Islet of Langerhans (tissue), 1 donor: ENCODE data around the gene RHBDF1.

Source experiments
- FAIRE-seq: peaks from one replicate; lab custom pipeline; 2011; peaks lifted over from hg19 to GRCh38; lab: Jason Lieb, UNC

The RHBDF1 gene

DNA sequence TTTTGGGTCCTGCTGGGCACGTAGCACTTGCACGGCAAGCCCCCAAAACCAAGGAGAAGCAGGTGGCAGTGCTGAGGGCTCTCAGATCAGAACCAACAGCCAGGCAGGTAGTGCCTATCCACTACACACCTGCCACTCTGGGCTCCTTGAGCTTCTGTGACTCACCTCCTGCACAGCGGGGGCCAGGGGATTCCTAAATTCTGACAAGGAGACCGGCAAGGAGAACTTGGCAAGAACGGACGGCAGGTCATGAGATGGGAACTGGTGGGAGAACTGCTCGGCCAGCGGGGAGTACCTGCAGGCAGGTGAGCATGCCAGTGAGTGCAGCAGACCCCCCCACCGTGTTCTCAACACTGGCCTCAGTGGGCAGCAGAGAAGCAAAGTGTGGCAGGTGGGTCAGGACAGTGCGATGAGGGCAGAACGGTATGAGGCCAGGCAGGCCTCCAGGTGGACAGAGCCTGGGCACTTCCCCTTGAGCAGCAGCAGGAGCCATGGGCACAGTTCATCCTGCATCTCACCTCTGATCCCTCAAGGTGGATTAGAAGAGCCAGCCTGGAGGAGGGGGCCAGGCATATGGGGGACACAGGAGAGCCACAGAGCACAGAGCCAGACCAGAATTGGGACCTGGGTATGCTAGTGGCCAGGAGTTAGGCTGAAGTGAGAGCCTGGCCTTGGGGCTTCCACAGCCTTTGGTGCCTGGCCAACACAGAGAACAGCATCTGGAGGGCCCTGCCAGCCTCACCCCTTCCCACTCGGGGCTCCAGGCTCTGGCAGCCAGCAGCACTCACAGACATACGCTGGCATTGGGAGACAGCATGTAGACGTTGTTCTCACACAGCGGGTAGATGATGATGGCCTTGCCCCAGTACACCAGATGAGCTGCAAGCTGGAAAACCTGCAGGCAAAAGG is 20.3 kb upstream of the RHBDF1 start:
- FAIRE-seq = no peak

DNA sequence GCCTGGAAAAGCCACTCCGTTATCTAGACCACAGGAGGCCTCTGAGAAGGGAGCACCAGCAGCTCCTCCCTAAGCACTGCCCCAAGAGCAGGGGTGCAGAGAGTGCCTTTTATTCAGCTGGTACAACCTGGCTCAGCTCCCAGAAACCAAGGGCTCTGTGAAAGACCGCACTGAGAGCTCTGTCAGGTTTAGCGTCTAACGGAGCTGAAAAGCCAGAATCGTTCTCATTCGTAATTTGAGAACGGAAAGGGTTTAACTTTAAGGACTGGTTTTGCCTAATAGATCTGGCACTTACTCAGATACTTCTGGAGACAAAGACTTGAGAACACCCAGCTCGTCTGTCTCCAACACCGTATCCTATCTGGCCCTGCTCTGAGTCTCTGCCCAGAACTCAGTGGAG is 19.1 kb upstream of the RHBDF1 start:
- FAIRE-seq = no peak

DNA sequence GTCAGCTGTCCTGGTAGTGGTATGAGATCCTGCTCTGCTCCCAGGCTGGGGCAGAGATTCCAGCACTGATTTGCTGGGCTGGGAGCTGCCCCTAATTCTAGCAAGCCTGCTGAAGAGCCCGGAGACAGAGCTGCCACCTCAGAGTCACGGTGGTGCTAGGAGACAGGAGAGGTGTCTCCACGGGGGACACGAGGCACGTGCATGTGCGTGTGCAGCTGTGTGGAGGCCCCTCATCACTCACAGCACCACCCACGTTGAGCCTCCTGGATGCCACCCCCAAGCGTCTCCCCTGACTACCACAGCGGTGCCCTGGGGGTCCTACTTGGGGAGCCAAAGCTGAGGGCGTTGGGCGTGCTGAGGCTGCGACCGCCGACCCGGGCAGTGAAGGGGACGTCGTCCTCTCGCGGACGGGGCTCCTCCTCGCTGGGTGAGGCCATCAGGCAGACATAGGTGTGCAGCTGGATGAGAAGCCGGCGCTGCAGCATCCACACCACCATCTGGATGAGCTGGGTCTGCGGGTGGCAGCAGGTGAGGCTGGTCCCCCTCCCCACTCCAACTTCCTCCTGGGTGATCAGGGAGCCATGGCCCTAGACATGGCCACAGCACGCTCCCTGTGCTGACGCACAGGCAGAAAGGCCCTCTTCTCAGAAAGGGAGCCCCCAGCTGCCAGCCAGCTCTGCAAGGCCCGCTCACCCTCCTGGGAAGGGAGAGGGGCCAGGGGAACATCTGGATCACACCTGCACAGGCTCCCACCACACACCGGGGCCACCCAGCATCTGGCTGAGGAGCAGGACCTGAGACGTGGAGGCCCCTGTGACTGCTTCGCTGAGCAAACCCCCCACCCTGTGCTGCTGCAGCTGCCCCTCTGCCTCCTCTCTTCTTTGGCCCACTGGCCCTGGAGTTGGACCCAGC is 17.2 kb upstream of the RHBDF1 start:
- FAIRE-seq = no peak

DNA sequence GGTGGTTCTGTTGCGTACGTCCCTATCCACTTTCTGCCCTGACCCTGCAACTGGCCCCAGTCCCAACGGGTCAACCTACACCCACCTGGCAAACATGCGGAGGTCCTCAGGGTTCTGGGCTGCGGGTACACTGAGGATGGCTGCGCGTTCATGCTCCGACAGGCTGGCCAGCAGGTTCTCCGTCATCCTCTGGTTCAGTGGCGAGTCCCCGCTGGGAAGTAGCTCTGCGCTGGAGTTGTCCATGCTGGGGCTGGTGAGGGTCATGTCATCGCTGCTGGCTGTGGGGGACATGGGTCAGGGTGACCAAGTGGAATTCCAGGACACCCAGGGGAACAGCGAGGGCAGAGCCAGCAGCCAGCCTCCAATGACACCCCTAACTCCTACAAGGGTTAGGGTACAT is 16.2 kb upstream of the RHBDF1 start:
- FAIRE-seq = no peak

DNA sequence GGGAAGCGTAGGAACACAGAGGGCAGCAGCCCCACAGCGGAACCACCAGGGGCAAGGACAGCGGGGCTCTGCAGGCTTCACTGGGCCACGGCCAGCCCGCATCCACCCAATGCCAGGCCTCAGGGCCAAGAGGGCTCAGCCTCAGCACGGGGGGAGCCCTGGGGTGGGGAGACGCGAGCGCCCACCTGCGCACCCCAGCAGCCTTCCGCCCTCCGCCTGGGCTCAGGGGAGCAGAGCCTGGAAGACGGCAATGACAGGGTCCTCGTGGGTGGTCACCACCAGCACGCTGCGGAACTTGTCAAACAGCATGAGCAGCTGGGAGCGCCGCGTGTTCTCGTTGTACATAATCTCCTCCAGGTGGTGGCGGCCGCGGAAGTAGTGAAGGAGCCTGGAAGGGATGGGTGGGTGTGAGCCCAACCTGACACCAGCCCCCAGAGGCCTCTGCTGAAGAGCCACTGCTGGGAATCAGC is 14.1 kb upstream of the RHBDF1 start:
- no peak for FAIRE-seq

DNA sequence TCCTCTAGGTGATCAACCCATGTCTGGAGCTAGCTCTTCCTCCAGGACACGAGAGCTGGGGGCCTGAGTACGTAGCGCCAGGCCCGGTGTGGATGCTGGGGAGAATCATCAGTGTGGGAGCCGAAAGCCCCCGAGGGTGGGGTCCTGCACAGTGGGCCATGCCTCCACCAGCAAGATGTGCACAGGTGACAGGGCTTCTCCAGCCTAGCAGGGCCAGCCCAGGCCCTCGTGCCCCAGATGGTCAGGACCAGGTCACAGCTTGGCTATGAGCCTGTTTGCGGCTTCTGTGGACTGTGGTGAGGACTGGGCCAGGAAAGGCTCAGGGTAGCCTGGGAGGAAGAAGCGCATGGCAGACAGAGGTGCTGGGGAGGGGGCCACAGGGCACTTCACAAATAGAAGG is 13.4 kb upstream of the RHBDF1 start:
- FAIRE-seq = no peak

DNA sequence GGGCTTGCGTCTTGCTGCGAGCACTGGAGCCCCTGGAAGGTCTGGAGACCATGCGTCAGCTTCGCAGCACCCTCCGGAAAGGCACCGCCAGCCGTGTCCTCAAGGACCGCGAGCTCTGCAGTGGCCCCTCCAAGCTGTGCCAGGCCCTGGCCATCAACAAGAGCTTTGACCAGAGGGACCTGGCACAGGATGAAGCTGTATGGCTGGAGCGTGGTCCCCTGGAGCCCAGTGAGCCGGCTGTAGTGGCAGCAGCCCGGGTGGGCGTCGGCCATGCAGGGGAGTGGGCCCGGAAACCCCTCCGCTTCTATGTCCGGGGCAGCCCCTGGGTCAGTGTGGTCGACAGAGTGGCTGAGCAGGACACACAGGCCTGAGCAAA is 13.0 kb upstream of the RHBDF1 start:
- no peak for FAIRE-seq

DNA sequence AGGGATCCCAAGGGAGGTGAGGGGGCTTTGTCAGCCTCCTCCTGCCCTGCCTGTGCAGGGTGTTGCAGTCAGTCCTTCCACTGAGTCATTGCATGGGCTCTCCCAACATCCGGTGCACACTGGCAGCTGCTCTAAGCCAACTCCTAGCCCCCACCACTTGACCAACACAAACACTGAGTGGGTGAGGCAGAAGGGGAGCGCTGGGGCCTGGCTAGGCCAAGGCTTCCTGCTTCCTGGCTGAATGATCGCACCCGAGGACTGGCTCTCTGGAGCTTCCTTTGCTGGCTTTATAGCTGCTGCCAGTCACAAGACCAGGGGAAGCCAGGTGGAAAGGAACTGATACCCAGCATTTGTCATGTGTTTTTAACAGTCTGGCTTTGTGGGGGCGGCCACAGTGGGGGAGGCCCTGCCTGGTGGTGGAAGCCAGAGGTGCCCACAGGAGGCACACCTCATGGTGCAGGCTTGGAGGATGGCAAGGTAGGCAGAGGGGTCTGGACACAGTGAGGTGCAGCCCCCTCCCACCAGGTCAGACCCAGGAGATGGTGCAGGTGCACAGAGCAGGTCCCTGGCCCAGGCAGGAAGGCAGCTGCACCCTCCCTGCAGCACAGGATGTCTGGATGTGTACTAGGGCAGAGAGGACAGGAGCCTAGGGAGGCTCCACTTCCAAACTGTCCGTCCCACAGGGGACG is 12.4 kb upstream of the RHBDF1 start:
- FAIRE-seq = no peak

DNA sequence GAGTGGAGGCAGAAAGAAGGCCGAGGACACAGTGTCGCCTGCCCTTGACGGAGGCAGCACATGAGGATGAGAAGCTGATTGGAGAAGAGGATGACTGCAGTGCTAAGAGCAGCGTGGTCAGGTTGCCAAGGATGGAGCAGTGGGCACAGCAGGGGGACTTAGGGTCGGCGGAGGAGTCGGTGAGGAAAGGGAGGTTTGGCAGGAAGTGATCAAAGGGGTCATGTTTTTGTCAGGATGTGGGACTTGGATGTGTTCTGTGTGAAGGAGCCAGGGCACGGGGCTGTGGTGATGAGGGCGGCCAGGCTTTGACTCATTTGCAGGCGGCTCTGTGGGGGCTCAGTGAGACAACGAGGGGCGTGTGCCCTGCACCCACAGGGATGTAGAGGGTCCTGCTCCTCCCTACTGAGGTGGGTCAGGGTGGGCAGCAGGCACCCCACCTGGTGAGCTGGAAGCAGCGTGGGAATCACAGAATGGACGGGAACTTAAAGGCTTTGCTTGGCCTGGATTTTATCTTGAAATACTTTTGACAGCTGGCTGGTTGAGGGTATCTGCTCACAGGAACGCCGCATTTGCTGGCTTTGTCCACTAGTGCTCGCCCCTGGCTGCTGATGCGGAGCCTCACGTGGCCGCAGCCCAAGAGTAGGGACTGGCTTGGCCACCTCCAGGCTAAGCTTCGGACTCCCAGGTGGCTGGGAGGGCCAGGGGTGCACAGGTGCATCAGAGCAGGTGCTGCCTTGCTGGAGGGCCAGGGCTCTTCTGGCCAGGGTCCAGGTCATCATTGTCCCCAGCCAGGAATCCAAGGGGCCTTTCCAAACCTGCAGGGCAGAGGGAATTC is 11.6 kb upstream of the RHBDF1 start:
- no peak for FAIRE-seq

DNA sequence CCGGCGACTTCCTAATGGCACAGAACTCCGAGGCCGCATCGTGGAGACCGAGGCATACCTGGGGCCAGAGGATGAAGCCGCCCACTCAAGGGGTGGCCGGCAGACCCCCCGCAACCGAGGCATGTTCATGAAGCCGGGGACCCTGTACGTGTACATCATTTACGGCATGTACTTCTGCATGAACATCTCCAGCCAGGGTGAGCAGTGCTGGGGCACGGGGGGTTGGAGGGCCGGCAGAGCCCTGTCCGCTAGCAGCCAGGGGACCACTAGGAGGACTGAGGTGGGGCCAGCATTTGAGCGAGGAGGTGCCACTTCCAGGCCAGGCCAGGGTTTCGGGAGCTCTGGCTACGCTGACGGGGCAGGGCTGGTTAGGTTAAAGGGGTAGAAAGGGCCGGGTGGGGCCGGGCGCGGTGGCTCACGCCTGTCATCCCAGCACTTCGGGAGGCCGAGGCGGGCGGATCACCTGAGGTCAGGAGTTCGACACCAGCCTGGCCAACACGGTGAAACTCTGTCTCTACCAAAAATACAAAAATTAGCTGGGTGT is 10.7 kb upstream of the RHBDF1 start:
- no peak for FAIRE-seq

DNA sequence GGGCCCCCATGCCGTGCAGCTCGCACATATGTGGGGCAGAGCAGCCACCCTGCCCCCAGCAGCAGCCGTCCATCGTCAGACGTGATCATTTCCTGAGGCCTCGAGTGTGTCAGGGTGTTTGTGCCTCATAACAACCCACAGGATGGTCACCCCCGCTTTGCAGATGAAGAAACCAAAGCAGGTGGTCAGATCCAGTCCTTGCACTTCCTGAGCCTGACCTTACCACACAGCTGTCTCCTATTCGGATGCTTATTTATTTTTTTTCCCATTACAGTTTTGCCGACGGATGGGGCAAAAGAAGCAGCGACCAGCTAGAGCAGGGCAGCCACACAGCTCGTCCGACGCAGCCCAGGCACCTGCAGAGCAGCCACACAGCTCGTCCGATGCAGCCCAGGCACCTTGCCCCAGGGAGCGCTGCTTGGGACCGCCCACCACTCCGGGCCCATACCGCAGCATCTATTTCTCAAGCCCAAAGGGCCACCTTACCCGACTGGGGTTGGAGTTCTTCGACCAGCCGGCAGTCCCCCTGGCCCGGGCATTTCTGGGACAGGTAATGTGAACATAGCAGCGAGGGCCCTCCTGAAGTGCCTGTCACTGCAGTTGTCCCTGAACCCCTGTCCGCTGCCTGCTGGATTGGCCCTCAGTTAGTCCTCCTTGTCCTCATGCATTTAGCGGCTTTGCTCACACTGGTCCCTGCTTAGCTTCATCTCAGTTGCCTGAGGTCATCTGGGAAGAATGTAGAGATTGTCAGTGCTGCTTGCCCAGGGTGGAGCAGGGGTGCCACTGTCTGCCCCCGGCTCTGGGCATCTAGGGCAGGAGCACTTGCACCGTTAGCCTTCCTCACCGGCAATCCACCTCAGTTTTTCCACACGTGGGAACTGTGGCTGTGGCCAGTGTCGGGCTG is 7.0 kb upstream of the RHBDF1 start:
- FAIRE-seq = no peak

DNA sequence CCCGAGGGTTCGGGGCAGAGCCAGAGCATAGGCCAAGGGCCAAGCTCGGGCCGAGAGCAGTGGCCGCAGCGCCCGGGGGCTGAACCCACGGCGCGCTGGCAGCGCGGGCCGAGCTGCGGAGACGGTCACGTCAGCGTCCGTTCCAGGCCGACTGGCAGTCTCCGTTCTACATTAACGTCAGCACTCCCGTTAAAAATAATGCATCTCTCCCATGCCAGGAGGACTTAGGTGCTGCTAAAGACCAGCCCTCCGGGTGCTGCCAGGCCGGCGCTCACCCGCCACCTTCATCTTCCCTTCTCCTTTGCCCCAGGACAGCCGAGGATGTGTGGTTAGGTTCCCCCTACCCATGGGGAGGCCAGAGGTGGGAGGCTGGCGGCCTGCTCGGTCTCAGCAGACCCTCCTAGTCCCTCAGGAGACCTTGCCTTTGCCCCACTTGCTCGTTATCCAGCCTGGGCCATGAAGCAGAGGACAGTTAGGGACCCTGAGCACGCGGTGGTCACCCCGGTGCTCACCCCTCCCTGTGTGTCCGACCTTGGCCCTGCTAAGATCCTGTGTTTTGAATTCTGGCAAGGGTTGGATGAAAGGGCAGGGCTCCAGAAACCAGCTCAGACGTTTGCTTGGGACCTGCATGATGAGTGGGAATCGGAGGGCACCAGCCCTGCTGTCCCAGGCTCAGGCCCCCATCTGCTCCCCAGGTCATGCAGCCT is 6.2 kb upstream of the RHBDF1 start:
- no peak for FAIRE-seq

DNA sequence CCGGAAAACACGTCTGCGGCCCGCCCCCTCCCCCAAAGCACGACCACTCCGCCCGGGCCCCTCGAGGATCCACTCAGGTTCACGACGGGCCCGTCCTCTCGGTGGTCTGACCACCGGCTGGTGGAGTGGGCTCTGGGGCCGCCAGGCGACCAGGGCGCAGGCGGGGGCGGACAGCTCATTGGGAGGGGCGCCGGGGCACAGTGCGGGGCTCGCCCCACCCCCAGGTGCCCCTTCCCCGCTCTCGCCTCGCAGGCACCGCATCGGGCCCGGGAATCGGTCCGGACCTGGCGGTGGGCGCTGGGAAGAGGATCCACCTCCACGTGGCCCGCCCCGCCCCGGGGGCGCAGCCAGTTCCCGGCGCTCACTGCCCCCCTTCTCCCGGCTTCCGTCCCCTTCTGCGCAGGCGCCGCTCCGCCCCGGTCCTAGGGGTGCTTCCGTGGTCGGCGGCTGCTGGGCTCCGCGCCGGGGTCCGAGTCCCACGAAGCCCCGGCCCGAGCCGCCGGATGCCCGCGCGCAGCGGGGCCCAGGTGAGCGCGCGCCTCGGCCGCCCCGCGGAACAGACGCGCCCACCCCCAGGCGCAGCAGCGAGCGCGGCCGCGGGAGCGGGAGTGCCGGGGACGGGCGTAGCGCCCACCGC is 5.5 kb upstream of the RHBDF1 start, which contains the start of gene MPG:
Gene MPG, plus strand, starts transcription at position 419 of the 637 bp plus-strand sequence. Its CDS starts 85 bp downstream, at position 504.
- no peak for FAIRE-seq

DNA sequence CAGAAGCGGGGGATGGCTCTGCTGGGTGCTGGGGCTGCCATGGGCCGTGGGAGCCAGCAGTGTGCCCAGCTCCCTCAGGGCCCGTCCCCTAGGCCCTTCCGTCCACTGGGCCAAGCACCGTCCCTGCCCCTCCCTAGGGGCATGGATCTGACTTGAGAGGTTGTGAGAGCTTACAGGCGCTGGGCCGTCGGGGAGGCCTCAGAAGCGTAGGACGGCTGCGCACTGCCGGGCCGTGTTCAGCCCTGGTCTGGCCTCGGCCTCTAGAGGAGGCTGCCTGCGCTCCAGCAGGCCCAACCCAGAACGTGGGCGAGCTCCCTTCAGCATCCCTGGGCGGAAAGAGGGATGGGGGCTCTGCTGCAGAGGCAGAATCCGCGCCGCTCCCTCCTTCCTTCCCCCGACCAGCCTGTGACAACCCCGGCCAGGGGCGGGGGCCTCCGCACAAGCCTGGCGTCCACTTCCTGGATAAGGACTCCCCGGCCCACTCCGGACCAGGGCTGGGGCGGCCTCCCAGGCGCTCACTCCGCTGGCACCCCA is 4.9 kb upstream of the RHBDF1 start:
- no peak for FAIRE-seq

DNA sequence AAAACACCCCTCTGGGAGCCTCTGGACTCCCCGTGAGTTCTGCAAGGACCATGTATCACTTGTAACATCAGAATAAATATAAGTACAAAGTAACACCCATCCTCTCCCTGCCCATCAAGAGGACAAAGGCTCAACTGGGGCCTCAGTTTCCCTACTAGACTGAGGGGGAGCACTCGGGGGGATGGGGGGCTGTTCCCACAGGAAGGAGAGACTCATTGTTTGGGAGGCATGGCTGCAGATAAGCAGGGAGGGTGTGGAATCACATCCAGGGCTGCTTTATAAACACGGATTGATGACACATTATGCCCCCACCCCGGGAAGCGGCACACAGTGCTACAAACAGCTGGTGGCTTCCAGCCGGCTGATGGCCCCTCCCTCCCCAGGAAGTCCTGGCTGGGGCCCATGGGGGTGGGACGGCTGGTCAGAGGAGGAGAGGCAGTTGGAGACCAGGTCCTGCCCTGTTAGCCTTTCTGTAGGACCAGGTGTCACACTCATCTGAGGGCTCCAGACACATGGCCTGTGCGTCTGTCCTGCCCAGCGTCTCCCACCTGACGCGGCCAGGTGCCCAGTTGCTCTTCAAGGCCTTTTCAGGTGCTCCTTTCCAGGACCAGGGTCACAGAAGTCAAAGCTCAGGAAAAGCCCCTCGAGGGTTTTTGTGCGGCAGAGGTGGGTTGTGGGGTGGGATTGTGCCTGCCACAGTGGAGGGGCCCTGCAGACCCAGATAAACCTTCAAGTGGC is 4.3 kb upstream of the RHBDF1 start:
- FAIRE-seq = no peak

DNA sequence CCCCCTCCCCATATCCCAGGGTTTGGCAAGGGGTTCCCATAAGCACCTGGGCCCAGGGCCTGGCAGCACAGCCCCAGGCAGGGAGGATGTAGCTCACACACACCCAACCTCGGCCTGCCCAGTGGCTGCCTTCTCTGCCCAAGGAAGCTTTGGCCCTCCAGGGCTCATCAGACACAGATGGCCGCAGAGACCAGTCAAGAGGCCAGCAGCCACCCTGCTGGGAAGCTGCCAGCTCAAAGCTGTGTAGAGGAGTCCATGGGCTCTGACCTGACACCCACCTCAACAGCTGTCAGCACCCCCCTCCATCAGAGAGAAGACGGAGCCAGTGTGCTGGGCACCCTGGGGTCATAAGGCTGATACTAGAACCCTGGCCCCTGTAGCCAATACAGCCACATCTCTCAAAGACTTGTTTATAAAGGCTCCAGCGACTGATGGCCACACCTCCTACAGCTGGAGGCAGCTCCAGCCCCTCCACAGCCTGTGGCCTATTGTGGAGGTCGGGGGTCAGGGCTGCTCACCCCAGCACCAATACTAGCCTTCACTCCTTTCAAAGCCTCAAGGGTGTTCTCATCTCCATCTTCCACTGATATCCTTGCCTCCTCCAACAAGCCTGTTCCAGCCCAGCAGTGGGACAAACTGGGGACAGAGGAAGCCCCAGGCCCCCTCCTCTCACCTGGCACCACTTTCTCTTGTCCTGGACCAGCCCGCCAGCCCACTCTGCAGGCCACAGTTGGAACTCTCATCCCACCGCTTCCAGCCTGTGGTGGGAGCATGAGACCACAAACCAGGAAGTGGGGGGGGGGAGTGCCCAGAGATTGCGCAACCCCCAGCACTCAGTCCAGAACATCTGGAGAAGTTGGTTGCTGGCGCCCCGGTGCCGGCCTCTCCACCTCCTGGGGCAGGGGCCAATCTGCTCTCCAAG is 3.4 kb upstream of the RHBDF1 start:
- no peak for FAIRE-seq
